HFFc6 (cell line): Measurements from ENCODE around the gene AFF4. TPM values are rescaled to one million over a fixed set of nuclear protein-coding genes. Genes with fewer than 3 reads are reported as not detected.

Experiments used
- DNase-seq: peaks from one replicate; pipeline ENCODE4 v3.0.0-alpha.2; 2018
- H3K27ac Mint-ChIP-seq: 2 replicates; pipeline ENCODE4 v1.8.0; 2020; ENCODE audit warnings: mild to moderate bottlenecking, mixed read lengths
- H3K27me3 Mint-ChIP-seq: 2 replicates; pipeline ENCODE4 v1.8.0; 2021; ENCODE audit warnings: mild to moderate bottlenecking, moderate library complexity, mixed read lengths; ENCODE audit not compliant: insufficient read depth
- H3K36me3 Mint-ChIP-seq: 2 replicates; pipeline ENCODE4 v1.8.0; 2021; ENCODE audit warnings: low read depth, mixed read lengths
- H3K4me1 Mint-ChIP-seq: 2 replicates; pipeline ENCODE4 v1.8.0; 2020; ENCODE audit warnings: low read depth, mixed read lengths
- H3K4me3 Mint-ChIP-seq: 2 replicates; pipeline ENCODE4 v1.8.0; 2020; ENCODE audit warnings: mild to moderate bottlenecking, moderate library complexity, mixed read lengths
- H3K9me3 Mint-ChIP-seq: 2 replicates; pipeline ENCODE4 v1.8.0; 2020; ENCODE audit warnings: mild to moderate bottlenecking, mixed read lengths
- total RNA-seq, 6 experiments: library from RNA; stranded (reverse); fragmentation: NEBNext Ultra II Directional; extraction: Animal tissue kit (Norgen Biotek cat#: 25700); gene quantifications; 2 replicates in 1 of 6; 3 replicates in 5 of 6; pipeline ENCODE4 v1.2.3, GENCODE V29; 2021
- TF ChIP-seq, protein P1 (sequence below): fragments of 200-600 bp; sonication (generic); IDR thresholded peaks from 2 replicates; pipeline ENCODE4 v1.5.0; 2021; ENCODE audit warnings: antibody characterized with exemption, mild to moderate bottlenecking

AFF4 gene
- total RNA-seq, 6 experiments from 2014 or later: 81.1 to 92.5 (median 87.6) TPM

DNA sequence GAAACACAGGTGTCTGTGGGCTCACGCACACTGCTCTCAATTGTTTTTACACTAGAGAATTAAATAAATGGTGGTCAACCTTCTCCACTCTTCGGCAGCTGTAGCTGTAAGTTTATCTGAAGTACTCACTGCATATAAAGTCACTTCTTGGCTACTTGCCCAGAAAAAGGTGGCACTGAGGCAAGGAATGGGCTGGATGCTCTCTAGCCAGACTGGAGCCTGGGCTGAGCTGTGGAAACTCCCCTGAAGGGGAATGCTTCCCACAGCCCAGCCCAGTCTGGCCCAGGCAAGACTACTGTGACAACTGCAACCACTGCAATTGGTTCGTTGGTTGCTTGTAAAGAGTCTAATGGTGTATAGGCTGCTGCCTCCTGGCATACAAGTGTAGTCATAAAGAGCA is 85.5 kb downstream of the AFF4 start:
- Mint-ChIP-seq H3K4me1 (peaks cover 38% of the 10 kb centered on the region), H3K9me3 (no peaks in the 10 kb centered on the region), H3K4me3 (no peak overlapping the region), H3K36me3 (peaks cover 35% of the 10 kb centered on the region), H3K27ac (peak overlapping the region; percentile 31; the same call in 1 of the 2 replicates), H3K27me3 (no peaks in the 10 kb centered on the region)
- peak; percentile 43 for DNase-seq
- TF ChIP-seq, protein P1, sequence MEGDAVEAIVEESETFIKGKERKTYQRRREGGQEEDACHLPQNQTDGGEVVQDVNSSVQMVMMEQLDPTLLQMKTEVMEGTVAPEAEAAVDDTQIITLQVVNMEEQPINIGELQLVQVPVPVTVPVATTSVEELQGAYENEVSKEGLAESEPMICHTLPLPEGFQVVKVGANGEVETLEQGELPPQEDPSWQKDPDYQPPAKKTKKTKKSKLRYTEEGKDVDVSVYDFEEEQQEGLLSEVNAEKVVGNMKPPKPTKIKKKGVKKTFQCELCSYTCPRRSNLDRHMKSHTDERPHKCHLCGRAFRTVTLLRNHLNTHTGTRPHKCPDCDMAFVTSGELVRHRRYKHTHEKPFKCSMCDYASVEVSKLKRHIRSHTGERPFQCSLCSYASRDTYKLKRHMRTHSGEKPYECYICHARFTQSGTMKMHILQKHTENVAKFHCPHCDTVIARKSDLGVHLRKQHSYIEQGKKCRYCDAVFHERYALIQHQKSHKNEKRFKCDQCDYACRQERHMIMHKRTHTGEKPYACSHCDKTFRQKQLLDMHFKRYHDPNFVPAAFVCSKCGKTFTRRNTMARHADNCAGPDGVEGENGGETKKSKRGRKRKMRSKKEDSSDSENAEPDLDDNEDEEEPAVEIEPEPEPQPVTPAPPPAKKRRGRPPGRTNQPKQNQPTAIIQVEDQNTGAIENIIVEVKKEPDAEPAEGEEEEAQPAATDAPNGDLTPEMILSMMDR: no peak

DNA sequence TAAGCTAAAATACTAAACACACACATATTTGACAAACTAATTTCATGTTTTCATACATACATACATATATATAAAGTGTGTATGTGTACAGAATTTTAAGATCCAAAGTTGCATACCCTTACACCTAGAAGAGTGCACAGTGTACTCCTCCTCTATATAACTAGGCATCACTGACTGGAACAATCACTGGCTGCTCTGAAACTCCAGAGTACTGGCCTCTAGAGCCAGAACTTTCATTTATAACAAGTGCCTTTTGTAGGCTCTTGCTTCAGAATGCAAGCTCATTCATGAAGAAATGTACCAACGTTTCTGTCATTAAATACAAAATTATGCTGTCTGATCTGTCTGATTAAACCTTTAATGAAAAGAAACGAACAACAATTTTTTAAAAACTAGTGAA is 86.0 kb downstream of the AFF4 start:
- no peaks in the 10 kb centered on the region for H3K27me3 Mint-ChIP-seq
- H3K9me3 Mint-ChIP-seq: no peaks in the 10 kb centered on the region
- no peak for DNase-seq
- H3K36me3 Mint-ChIP-seq: peaks cover 35% of the 10 kb centered on the region
- H3K4me3 Mint-ChIP-seq: no peak overlapping the region
- TF ChIP-seq, protein P1: no peak
- peaks cover 37% of the 10 kb centered on the region for H3K4me1 Mint-ChIP-seq
- H3K27ac Mint-ChIP-seq: peak overlapping the region; percentile 31; the same call in 1 of the 2 replicates

DNA sequence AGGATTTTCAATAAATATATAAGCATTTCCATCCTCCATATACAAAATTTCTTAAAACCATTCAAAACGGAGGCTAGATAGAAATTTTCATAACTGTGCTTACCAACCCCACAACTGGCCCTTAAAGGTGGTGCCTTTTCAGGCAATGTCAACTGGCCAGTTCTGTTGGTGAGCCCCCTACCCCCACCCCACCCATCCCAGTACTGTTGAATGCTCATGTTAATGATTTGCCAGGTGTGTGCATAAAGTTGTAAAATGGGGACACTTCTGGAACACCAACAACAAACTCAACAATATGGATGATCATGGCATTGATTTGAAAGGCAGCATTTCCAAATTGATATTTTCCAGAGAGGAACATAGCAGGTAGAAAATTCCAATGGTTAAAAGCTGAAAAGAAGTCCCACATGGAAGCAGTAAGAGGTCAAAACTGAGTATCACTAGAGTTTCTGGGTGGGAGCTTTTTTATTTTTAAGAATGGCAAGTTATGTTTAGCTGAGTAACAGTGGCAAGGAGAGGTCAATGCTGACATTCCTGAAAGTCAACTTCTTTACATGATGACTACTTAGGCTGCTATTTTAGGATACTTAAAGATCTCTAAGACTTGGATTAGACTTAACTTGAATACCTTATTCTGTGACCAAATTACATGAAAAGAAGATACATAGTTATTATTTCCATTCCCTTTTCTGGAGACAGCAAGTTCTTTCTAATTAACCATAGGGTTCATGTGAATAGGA is 87.2 kb downstream of the AFF4 start:
- Mint-ChIP-seq H3K4me3 (peak overlapping the region; percentile 30; the same call in 1 of the 2 replicates), H3K27me3 (no peaks in the 10 kb centered on the region), H3K36me3 (peaks cover 37% of the 10 kb centered on the region), H3K4me1 (peaks cover 37% of the 10 kb centered on the region), H3K9me3 (no peaks in the 10 kb centered on the region), H3K27ac (peak overlapping the region; percentile 67; the same call in 1 of the 2 replicates)
- TF ChIP-seq, protein P1: no peak
- peak; percentile 60 for DNase-seq

DNA sequence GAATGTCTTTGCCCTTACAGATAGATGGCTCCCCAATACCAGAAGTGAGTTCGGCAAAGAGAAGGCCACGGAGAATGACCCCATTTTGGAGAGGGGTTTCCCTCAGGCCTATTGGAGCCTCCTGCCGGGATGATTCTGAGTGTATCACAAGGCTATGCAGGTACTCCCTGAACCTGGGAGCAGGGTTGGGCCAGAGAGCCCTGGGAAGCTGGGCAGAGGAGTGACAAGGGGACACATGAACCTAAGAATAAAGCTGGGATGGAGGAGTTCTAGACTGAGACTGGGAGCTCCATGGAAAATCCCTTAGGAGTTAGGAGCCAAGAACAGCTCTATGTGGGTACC is 89.5 kb downstream of the AFF4 start:
- Mint-ChIP-seq H3K27ac (peak overlapping the region; percentile 57; the same call in 1 of the 2 replicates), H3K27me3 (peaks cover 1% of the 10 kb centered on the region; the same call in 1 of the 2 replicates), H3K4me1 (peaks cover 38% of the 10 kb centered on the region), H3K36me3 (peaks cover 25% of the 10 kb centered on the region), H3K4me3 (no peak overlapping the region; the same call in 1 of the 2 replicates), H3K9me3 (no peaks in the 10 kb centered on the region)
- DNase-seq: no peak
- TF ChIP-seq, protein P1: no peak

DNA sequence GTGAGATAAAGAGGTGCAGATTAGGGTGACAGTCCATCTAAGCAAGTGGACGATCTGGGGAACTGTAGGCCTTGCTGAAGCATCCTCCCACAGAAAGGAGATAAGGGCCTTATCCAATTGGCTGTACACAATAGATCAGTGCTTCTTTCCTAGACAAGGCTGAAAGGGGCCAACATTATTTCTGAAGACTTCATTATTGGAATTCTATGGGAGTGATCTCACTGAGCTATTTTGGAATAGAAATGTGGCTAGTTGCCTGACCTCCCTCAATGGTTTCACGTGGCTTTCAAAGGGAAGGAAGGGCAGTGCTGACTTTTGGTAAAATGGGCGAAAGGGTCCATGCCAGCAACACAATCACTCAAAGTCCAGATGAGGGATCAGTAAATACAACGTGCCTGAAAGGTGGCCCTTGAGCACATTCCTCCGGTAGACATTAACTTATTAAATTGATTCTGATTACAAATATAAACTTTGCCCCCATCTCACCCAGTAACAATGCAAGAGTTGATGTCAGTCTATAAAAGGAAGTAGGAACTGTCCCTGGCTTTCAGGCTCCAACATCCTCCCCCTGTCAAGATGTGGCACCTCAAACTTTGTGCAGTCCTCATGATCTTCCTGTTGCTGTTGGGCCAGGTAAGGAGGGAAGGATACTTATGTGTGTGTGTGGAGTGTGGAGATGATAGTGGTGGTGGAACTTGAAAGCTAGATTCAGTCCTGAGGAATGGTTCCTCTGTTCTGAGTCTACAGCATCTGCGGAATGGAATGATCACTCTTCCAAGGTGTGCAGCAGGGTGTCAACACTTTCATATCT is 90.1 kb downstream of the AFF4 start, which contains the start of gene LEAP2:
LEAP2 (plus strand) TSS at position 550 of the 811 bp plus-strand sequence; CDS start at position 577, 27 bp downstream.
- peak within 1 kb of the TSS; percentile 57 for H3K27ac Mint-ChIP-seq
- peaks cover 39% of the 10 kb centered on the region for H3K4me1 Mint-ChIP-seq
- H3K9me3 Mint-ChIP-seq: no peaks in the 10 kb centered on the region
- H3K27me3 Mint-ChIP-seq: peaks cover 1% of the 10 kb centered on the region
- H3K4me3 Mint-ChIP-seq: no peak within 1 kb of the TSS; the same call in 1 of the 2 replicates
- TF ChIP-seq, protein P1: no peak
- DNase-seq: no peak
- peaks cover 25% of the 10 kb centered on the region for H3K36me3 Mint-ChIP-seq
